Esophagus (tissue), 2 donors: ENCODE data around the gene ANO3. TPM values are rescaled to one million over a fixed set of nuclear protein-coding genes. Genes with fewer than 3 reads are reported as not detected.
"Not testable (repeated sequence)": the region's sequence is repeated elsewhere in the genome, so short reads cannot be mapped to it uniquely, and the experiment has no call there.

Source experiments
- H3K27ac ChIP-seq, 2 donors: one replicate each; pipeline ENCODE4 v1.5.1; 2013; ENCODE audit warnings: low read depth in 2 of 2, mild to moderate bottlenecking in 2 of 2, inconsistent platforms in 1 of 2, low read length in 1 of 2, moderate library complexity in 1 of 2
- H3K27me3 ChIP-seq, 2 donors: one replicate each; pipeline ENCODE4 v1.6.1; 2013; ENCODE audit warnings: low read length in 2 of 2, control low read depth in 1 of 2, mild to moderate bottlenecking in 1 of 2; ENCODE audit not compliant: insufficient read depth in 2 of 2, control insufficient read depth in 1 of 2
- H3K36me3 ChIP-seq, 2 donors: one replicate each; pipeline ENCODE4 v1.6.1; 2013; ENCODE audit warnings: low read length in 1 of 2; ENCODE audit not compliant: control insufficient read depth in 2 of 2, insufficient read depth in 2 of 2
- H3K4me1 ChIP-seq, 2 donors: one replicate each; pipeline ENCODE4 v1.6.1; 2013; ENCODE audit warnings: low read length in 1 of 2; ENCODE audit not compliant: control insufficient read depth in 2 of 2, insufficient read depth in 2 of 2
- H3K4me3 ChIP-seq, 2 donors: one replicate each; pipeline ENCODE4 v1.5.1; 2013; ENCODE audit warnings: low read length in 2 of 2, mild to moderate bottlenecking in 2 of 2, low read depth in 1 of 2, moderate library complexity in 1 of 2
- H3K9me3 ChIP-seq, 2 donors: one replicate each; pipeline ENCODE4 v1.6.1; 2013; ENCODE audit warnings: mild to moderate bottlenecking in 2 of 2, low read depth in 1 of 2, low read length in 1 of 2, moderate library complexity in 1 of 2; ENCODE audit not compliant: control insufficient read depth in 2 of 2, insufficient read depth in 1 of 2
- WGBS, 2 donors: extraction: QIAGEN DNeasy Blood & Tissue Kit; methylation state at CpG; one replicate each; pipeline ENCODE4 v1.1.7; 2013; 5-methylcytosine and 5-hydroxymethylcytosine counted together
- polyA plus RNA-seq, 2 donors: library from polyadenylated mRNA; stranded (reverse); fragments of 200-250 nt; gene quantifications; one replicate each; pipeline ENCODE4 v1.2.3, GENCODE V29; 2013
- donor health status: healthy with polysubstance abuse.
- donor health status: Bipolar disorder and iron deficiency.

ANO3 gene
- polyA plus RNA-seq, 2 donors, result 0.01 TPM; not detected in 1

GRCh38 chr11:26575946-26576345 is 244.0 kb downstream of the ANO3 start:
- H3K4me3 ChIP-seq, result no peak overlapping the region
- no peaks in the 10 kb centered on the region for H3K36me3 ChIP-seq
- H3K9me3 ChIP-seq, result no peaks in the 10 kb centered on the region
- H3K27me3 ChIP-seq, result no peaks in the 10 kb centered on the region
- no peak overlapping the region for H3K27ac ChIP-seq
- no peaks in the 10 kb centered on the region for H3K4me1 ChIP-seq
- 54 to 58% methylated on average over 5 of the region's 5 CpGs for WGBS, 2 donors

- no peaks in the 10 kb centered on the region for H3K36me3 ChIP-seq
- no peak overlapping the region for H3K27ac ChIP-seq
- no peaks in the 10 kb centered on the region for H3K9me3 ChIP-seq
- H3K4me1 ChIP-seq, result no peaks in the 10 kb centered on the region
- H3K4me3 ChIP-seq, result no peak overlapping the region
- no peaks in the 10 kb centered on the region for H3K27me3 ChIP-seq
- 27 to 34% methylated on average over 1 of the region's 1 CpG for WGBS, 2 donors
Observed at GRCh38 chr11:26578998-26579661, 247.2 kb downstream of the ANO3 start.

- Histone ChIP-seq H3K4me1 (no peaks in the 10 kb centered on the region), H3K27ac (no peak overlapping the region), H3K4me3 (no peak overlapping the region), H3K9me3 (no peaks in the 10 kb centered on the region), H3K27me3 (no peaks in the 10 kb centered on the region), H3K36me3 (no peaks in the 10 kb centered on the region)
- 44 to 49% methylated on average over 2 of the region's 2 CpGs for WGBS, 2 donors
Observed at GRCh38 chr11:26579683-26580082, 247.8 kb downstream of the ANO3 start.

- no peak overlapping the region for H3K4me3 ChIP-seq
- no peaks in the 10 kb centered on the region for H3K4me1 ChIP-seq
- no peaks in the 10 kb centered on the region for H3K36me3 ChIP-seq
- no peak overlapping the region for H3K27ac ChIP-seq
- no peaks in the 10 kb centered on the region for H3K9me3 ChIP-seq
- WGBS, 2 donors, result 27 to 45% methylated on average over 3 of the region's 3 CpGs
- H3K27me3 ChIP-seq, result no peaks in the 10 kb centered on the region
Observed at GRCh38 chr11:26580929-26581328, 249.0 kb downstream of the ANO3 start.

- Histone ChIP-seq H3K36me3 (no peaks in the 10 kb centered on the region), H3K27ac (no peak overlapping the region), H3K4me3 (no peak overlapping the region), H3K4me1 (no peaks in the 10 kb centered on the region), H3K9me3 (no peaks in the 10 kb centered on the region), H3K27me3 (no peaks in the 10 kb centered on the region)
- WGBS, 2 donors, result 43 to 67% methylated on average over 3 of the region's 3 CpGs
Observed at GRCh38 chr11:26583550-26583949, 251.6 kb downstream of the ANO3 start.

- H3K4me3 ChIP-seq, result no peak overlapping the region
- H3K27ac ChIP-seq, result no peak overlapping the region
- H3K27me3 ChIP-seq, result no peaks in the 10 kb centered on the region
- no peaks in the 10 kb centered on the region for H3K36me3 ChIP-seq
- H3K4me1 ChIP-seq, result no peaks in the 10 kb centered on the region
- H3K9me3 ChIP-seq, result no peaks in the 10 kb centered on the region
Observed at GRCh38 chr11:26584818-26585217, 252.9 kb downstream of the ANO3 start.

GRCh38 chr11:26587073-26587472 is 255.1 kb downstream of the ANO3 start:
- no peaks in the 10 kb centered on the region for H3K9me3 ChIP-seq
- H3K36me3 ChIP-seq, result no peaks in the 10 kb centered on the region
- H3K4me3 ChIP-seq, result no peak overlapping the region
- H3K27ac ChIP-seq, result no peak overlapping the region
- 50 to 58% methylated on average over 2 of the region's 2 CpGs for WGBS, 2 donors
- H3K27me3 ChIP-seq, result no peaks in the 10 kb centered on the region
- H3K4me1 ChIP-seq, result no peaks in the 10 kb centered on the region

- H3K36me3 ChIP-seq, result no peaks in the 10 kb centered on the region
- no peaks in the 10 kb centered on the region for H3K9me3 ChIP-seq
- 70 to 76% methylated on average over 11 of the region's 11 CpGs for WGBS, 2 donors
- no peaks in the 10 kb centered on the region for H3K4me1 ChIP-seq
- no peaks in the 10 kb centered on the region for H3K27me3 ChIP-seq
- H3K27ac ChIP-seq, result no peak overlapping the region
- no peak overlapping the region for H3K4me3 ChIP-seq
Observed at GRCh38 chr11:26593691-26594090, 261.8 kb downstream of the ANO3 start.

- H3K4me1 ChIP-seq, H3K36me3 ChIP-seq, H3K9me3 ChIP-seq, H3K4me3 ChIP-seq, H3K27ac ChIP-seq, H3K27me3 ChIP-seq: not testable (repeated sequence)
- 64 to 67% methylated on average over 7 of the region's 7 CpGs for WGBS, 2 donors
Observed at GRCh38 chr11:26595207-26595865, 263.4 kb downstream of the ANO3 start.

- WGBS, 2 donors, result 91 to 93% methylated on average over 20 of the region's 20 CpGs
- not testable (repeated sequence) for H3K27me3 ChIP-seq, H3K9me3 ChIP-seq, H3K27ac ChIP-seq, H3K4me3 ChIP-seq, H3K4me1 ChIP-seq, H3K36me3 ChIP-seq
Observed at GRCh38 chr11:26597049-26597689, 265.2 kb downstream of the ANO3 start.
